Trophoblast cell (in vitro differentiated cells and primary cell): ENCODE results near the gene KLHDC7B.
A peak's percentile ranks its signal among the peaks of the same experiment; 100 is the strongest.

Experiments
- DNase-seq, 2 donors: peaks; one replicate each; pipeline ENCODE4 v3.0.0-alpha.2; 2016
- H2AFZ ChIP-seq: 2 replicates; pipeline ENCODE4 v1.6.1; 2013; ENCODE audit warnings: low read length, moderate library complexity, mild to moderate bottlenecking; ENCODE audit not compliant: insufficient read depth, poor library complexity
- H2AK5ac ChIP-seq: 2 replicates; pipeline ENCODE4 v1.6.1; 2013; ENCODE audit warnings: mild to moderate bottlenecking, low read length
- H2BK120ac ChIP-seq: 2 replicates; pipeline ENCODE4 v1.6.1; 2013; ENCODE audit warnings: low read length, mild to moderate bottlenecking, moderate library complexity; ENCODE audit not compliant: insufficient read depth, poor library complexity
- H2BK12ac ChIP-seq: 2 replicates; pipeline ENCODE4 v1.6.1; 2013; ENCODE audit warnings: mild to moderate bottlenecking, low read length, moderate library complexity
- H2BK5ac ChIP-seq: 2 replicates; pipeline ENCODE4 v1.6.1; 2013; ENCODE audit warnings: low read length, low read depth, moderate library complexity, mild to moderate bottlenecking; ENCODE audit not compliant: poor library complexity
- H3K14ac ChIP-seq: 2 replicates; pipeline ENCODE4 v1.6.1; 2013; ENCODE audit warnings: mild to moderate bottlenecking, low read length
- H3K18ac ChIP-seq: 2 replicates; pipeline ENCODE4 v1.6.1; 2013; ENCODE audit warnings: mild to moderate bottlenecking, low read length
- H3K23ac ChIP-seq: 2 replicates; pipeline ENCODE4 v1.6.1; 2013; ENCODE audit warnings: low read length
- H3K27ac ChIP-seq: 2 replicates; pipeline ENCODE4 v1.5.1; 2013; ENCODE audit warnings: low read depth, mild to moderate bottlenecking, inconsistent platforms, low read length, moderate library complexity
- H3K27me3 ChIP-seq: 2 replicates; pipeline ENCODE4 v1.6.1; 2013; ENCODE audit warnings: inconsistent platforms, mild to moderate bottlenecking, low read length, moderate library complexity; ENCODE audit not compliant: insufficient read depth
- H3K36me3 ChIP-seq, 2 experiments: 1 replicate in 1 of 2; 2 replicates in 1 of 2; pipeline ENCODE4 v1.6.1; 2013; ENCODE audit warnings: low read length in 2 of 2, mild to moderate bottlenecking in 2 of 2, moderate library complexity in 1 of 2; ENCODE audit not compliant: insufficient read depth in 2 of 2, control insufficient read depth in 1 of 2
- H3K4ac ChIP-seq: 2 replicates; pipeline ENCODE4 v1.6.1; 2013; ENCODE audit warnings: low read depth, mild to moderate bottlenecking, low read length, moderate library complexity
- H3K4me1 ChIP-seq, 2 experiments: 1 replicate in 1 of 2; 2 replicates in 1 of 2; pipeline ENCODE4 v1.6.1; 2013; ENCODE audit warnings: low read length in 2 of 2, mild to moderate bottlenecking in 2 of 2, moderate library complexity in 1 of 2; ENCODE audit not compliant: insufficient read depth in 2 of 2, control insufficient read depth in 1 of 2
- H3K4me2 ChIP-seq: 2 replicates; pipeline ENCODE4 v1.6.1; 2013; ENCODE audit warnings: inconsistent platforms, mild to moderate bottlenecking, low read length, moderate library complexity
- H3K4me3 ChIP-seq: 2 replicates; pipeline ENCODE4 v1.5.1; 2013; ENCODE audit warnings: mild to moderate bottlenecking, low read depth, low read length, inconsistent platforms
- H3K79me1 ChIP-seq: one replicate; pipeline ENCODE4 v1.6.1; 2013; ENCODE audit warnings: low read length
- H3K79me2 ChIP-seq: 2 replicates; pipeline ENCODE4 v1.6.1; 2013; ENCODE audit warnings: low read length, mild to moderate bottlenecking; ENCODE audit not compliant: control insufficient read depth, insufficient read depth, poor library complexity
- H3K9ac ChIP-seq: 2 replicates; pipeline ENCODE4 v1.6.1; 2013; ENCODE audit warnings: mild to moderate bottlenecking, low read length
- H3K9me3 ChIP-seq: 2 replicates; pipeline ENCODE4 v1.6.1; 2013; ENCODE audit warnings: low read depth, mild to moderate bottlenecking, control low read depth, inconsistent platforms, low read length; ENCODE audit not compliant: insufficient read depth
- H4K12ac ChIP-seq: 2 replicates; pipeline ENCODE4 v1.6.1; 2013; ENCODE audit warnings: low read depth, mild to moderate bottlenecking, low read length, moderate library complexity
- H4K8ac ChIP-seq: 2 replicates; pipeline ENCODE4 v1.6.1; 2013; ENCODE audit warnings: low read depth, mild to moderate bottlenecking, low read length, moderate library complexity
- H4K91ac ChIP-seq: one replicate; pipeline ENCODE4 v1.6.1; 2013; ENCODE audit warnings: low read depth, mild to moderate bottlenecking, low read length, moderate library complexity
- WGBS: extraction: QIAGEN DNeasy Blood & Tissue Kit; methylation state at CpG from one replicate; pipeline ENCODE4 v1.1.7; 2013; ENCODE audit warnings: missing lambda C conversion rate; ENCODE audit not compliant: insufficient read length, insufficient coverage; ENCODE audit errors: extremely low coverage; 5-methylcytosine and 5-hydroxymethylcytosine counted together

Gene KLHDC7B

DNA sequence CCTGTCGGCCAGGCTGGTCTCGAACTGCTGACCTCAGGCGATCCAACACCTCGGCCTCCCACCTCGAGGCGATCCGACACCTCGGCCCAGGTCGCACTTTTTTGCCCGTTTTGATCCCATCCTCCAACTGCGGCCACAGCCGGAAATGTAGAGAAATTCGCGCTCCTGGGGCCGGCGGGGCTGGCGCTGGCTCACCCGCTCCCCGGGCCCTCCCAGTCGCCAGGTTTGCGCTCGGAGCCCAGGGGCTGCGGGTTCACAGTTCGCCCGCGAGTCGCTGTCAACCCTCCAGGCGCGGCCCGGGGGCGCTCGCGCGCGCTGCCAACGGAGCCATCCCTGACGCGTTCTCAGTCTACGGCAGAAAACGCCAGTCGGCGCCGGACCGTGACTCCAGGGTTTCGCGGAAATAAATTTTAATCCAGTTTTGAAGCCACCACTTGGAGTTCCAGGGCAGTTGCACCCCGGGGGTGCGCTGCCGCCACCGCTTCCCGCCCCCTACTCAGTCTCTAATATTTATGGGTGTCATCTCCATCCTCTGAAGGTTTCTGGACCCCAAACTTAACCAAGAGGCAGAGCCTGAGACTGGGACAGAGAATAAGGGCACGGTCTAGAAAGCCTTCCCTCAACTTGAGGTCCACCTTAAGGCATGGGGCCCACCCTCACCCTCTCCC lies 1.5 kb upstream of the KLHDC7B start:
- Histone ChIP-seq H4K91ac (peak overlapping the region; percentile 45), H3K23ac (no peak overlapping the region), H3K9ac (no peak overlapping the region), H3K27me3 (no peaks in the 10 kb centered on the region), H3K36me3 (no peaks in the 10 kb centered on the region), H3K9me3 (no peaks in the 10 kb centered on the region), H3K79me2 (no peaks in the 10 kb centered on the region), H3K14ac (peak overlapping the region; percentile 57), H2AFZ (peak overlapping the region; percentile 52), H4K12ac (no peak overlapping the region), H2BK120ac (peak overlapping the region; percentile 20), H3K4ac (no peak overlapping the region), H3K4me2 (peak overlapping the region; percentile 61), H2AK5ac (no peak overlapping the region), H3K18ac (no peak overlapping the region), H3K4me3 (no peak overlapping the region), H3K4me1 (peaks cover 13 to 20% of the 10 kb centered on the region in 2 experiments), H3K79me1 (peaks cover 5% of the 10 kb centered on the region), H2BK12ac (peak overlapping the region; percentile 82), H4K8ac (peak overlapping the region; percentile 78), H2BK5ac (no peak overlapping the region), H3K27ac (no peak overlapping the region)
- no CpG with 5 or more reads among the region's 52 CpGs for WGBS
- peak; percentile 91 to 95 for DNase-seq

DNA sequence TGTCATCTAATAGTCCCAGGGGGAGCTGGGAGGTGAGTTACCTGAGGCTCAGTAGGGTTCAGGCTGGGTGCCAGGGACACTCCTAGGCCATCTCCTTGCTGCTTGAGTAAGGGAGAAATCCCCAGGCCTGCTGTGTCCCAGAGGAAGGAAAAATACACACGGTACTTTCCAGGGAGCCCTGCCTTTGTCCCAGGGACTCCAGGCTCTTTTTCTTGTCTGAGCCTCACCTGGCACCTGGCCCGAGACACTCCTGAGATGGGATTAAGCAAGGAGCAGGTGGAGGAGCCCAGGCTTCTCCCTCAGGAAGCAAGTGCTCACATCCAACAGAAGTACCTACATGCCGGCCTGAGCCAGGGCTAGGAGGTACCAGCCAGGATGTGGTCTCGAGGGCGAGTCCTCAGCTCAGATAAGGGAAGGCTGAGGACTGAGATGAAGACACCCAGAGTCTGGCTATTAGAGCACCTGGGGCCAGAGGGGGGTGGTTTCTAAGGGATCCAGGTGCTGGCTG lies 899 bp upstream of the KLHDC7B start:
- Histone ChIP-seq H3K4me2 (no peak overlapping the region), H4K12ac (no peak overlapping the region), H3K23ac (peak overlapping the region; percentile 63), H3K36me3 (no peaks in the 10 kb centered on the region), H3K27ac (no peak overlapping the region), H3K18ac (no peak overlapping the region), H3K4ac (no peak overlapping the region), H2BK5ac (no peak overlapping the region), H3K9ac (no peak overlapping the region), H3K9me3 (no peaks in the 10 kb centered on the region), H3K79me2 (no peaks in the 10 kb centered on the region), H3K79me1 (peaks cover 2% of the 10 kb centered on the region), H3K4me3 (no peak overlapping the region), H3K4me1 (peaks cover 10 to 19% of the 10 kb centered on the region in 2 experiments), H2BK120ac (peak overlapping the region; percentile 16), H3K27me3 (no peaks in the 10 kb centered on the region), H4K8ac (peak overlapping the region; percentile 28), H2AFZ (no peak overlapping the region), H4K91ac (peak overlapping the region; percentile 39), H2BK12ac (peak overlapping the region; percentile 44), H3K14ac (no peak overlapping the region), H2AK5ac (peak overlapping the region; percentile 1)
- DNase-seq: peak in 1 of 2 donors; percentile 40
- no CpG with 5 or more reads among the region's 5 CpGs for WGBS

- Histone ChIP-seq H3K4me2 (no peak overlapping the region), H3K18ac (no peak overlapping the region), H3K79me1 (peaks cover 2% of the 10 kb centered on the region), H3K9me3 (no peaks in the 10 kb centered on the region), H3K36me3 (no peaks in the 10 kb centered on the region), H3K79me2 (no peaks in the 10 kb centered on the region), H2BK12ac (peak overlapping the region; percentile 20), H3K4me1 (peaks cover 8 to 19% of the 10 kb centered on the region in 2 experiments), H2AK5ac (peak overlapping the region; percentile 18), H2BK5ac (no peak overlapping the region), H3K27me3 (no peaks in the 10 kb centered on the region), H3K23ac (no peak overlapping the region), H4K8ac (no peak overlapping the region), H2AFZ (no peak overlapping the region), H2BK120ac (no peak overlapping the region), H3K9ac (no peak overlapping the region), H3K4ac (no peak overlapping the region), H3K4me3 (no peak overlapping the region), H4K12ac (no peak overlapping the region), H3K27ac (no peak overlapping the region), H3K14ac (no peak overlapping the region), H4K91ac (peak overlapping the region; percentile 32)
- no CpG with 5 or more reads among the region's 78 CpGs for WGBS
- DNase-seq: peak in 1 of 2 donors; percentile 77
Observed at GRCh38 chr22:50546326-50547262, 895 bp downstream of the KLHDC7B start.

GRCh38 chr22:50547263-50547985 lies 1.7 kb downstream of the KLHDC7B start:
- Histone ChIP-seq H3K4ac (no peak overlapping the region), H2BK5ac (no peak overlapping the region), H4K12ac (no peak overlapping the region), H4K91ac (peak overlapping the region; percentile 32), H4K8ac (no peak overlapping the region), H2BK120ac (no peak overlapping the region), H3K79me1 (peaks cover 2% of the 10 kb centered on the region), H3K4me1 (peaks cover 8 to 19% of the 10 kb centered on the region in 2 experiments), H3K36me3 (no peaks in the 10 kb centered on the region), H3K18ac (no peak overlapping the region), H3K23ac (no peak overlapping the region), H2AK5ac (no peak overlapping the region), H3K14ac (no peak overlapping the region), H3K27ac (no peak overlapping the region), H2AFZ (no peak overlapping the region), H3K27me3 (no peaks in the 10 kb centered on the region), H3K4me3 (no peak overlapping the region), H3K9ac (no peak overlapping the region), H3K79me2 (no peaks in the 10 kb centered on the region), H3K4me2 (no peak overlapping the region), H3K9me3 (no peaks in the 10 kb centered on the region), H2BK12ac (peak overlapping the region; percentile 20)
- no CpG with 5 or more reads among the region's 35 CpGs for WGBS
- DNase-seq: no peak
